NCI-H748 (cell line): ENCODE results near the gene ABHD17A.
A peak's percentile ranks its signal among the peaks of the same experiment; 100 is the strongest.
"Not testable (repeated sequence)": the region's sequence is repeated elsewhere in the genome, so short reads cannot be mapped to it uniquely, and the experiment has no call there.

Source experiments
- DNase-seq: peaks from one replicate; lab custom pipeline; 2025; ENCODE audit not compliant: unreplicated experiment; lab: John Stamatoyannopoulos, UW

Gene ABHD17A

DNA sequence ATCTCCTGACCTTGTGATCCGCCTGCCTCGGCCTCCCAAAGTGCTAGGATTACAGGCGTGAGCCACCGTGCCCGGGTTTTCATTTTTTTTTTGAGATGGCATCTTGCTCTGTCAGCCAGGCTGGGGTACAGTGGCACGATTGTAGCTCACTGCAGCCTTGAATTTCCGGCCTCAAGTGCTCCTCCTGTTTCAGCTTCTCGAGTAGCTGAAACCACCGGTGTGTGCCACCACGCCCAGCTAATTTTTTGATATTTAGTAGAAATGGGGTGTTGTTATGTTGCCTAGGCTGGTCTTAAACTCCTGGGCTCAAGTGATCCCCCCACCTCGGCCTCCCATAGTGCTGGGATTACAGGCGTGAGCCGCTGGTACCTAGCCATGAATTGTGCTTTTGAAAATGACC lies 25.8 kb upstream of the ABHD17A start:
- DNase-seq, result no peak

DNA sequence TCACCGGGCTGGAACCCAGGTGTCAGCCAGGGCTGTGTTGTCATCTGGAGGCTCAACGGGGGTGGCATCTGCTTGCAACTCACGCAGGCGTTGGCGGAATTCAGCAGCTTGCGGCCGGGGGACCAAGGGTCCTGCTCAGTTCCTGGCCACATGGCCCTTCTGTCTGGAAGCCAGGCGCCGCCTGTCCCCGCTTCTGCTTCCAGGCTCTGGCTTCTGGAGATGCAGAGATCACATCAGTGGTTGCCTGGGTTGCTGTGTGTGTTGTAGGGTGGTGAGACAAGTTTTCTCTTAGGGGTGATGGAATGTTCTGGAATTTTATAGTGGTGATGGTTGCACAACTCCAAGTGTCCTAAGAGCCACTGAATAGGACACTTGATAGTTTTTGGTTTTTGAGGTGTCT lies 24.9 kb upstream of the ABHD17A start:
- no peak for DNase-seq

DNA sequence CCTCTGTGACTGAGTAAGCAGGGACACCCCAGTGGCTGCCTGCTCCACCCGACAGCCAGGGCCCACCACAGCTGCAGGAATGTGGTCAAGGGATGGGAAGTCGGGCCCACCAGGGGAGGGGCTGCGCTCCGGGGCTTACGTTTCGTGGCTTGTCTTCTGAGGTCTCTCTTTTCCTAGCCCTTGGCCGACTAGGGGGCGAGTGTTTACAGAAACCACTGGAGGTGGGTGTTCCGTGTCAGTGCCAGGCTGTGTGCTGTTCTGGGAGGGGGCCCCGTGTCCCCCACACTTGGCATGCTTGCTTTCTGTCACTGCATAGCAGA lies 24.4 kb upstream of the ABHD17A start:
- no peak for DNase-seq

- no peak for DNase-seq
Observed at GRCh38 chr19:1908364-1908678, 23.0 kb upstream of the ABHD17A start.

GRCh38 chr19:1907563-1908363 lies 22.5 kb upstream of the ABHD17A start:
- DNase-seq, result no peak

- DNase-seq, result no peak
Observed at GRCh38 chr19:1906985-1907562, 21.8 kb upstream of the ABHD17A start.

DNA sequence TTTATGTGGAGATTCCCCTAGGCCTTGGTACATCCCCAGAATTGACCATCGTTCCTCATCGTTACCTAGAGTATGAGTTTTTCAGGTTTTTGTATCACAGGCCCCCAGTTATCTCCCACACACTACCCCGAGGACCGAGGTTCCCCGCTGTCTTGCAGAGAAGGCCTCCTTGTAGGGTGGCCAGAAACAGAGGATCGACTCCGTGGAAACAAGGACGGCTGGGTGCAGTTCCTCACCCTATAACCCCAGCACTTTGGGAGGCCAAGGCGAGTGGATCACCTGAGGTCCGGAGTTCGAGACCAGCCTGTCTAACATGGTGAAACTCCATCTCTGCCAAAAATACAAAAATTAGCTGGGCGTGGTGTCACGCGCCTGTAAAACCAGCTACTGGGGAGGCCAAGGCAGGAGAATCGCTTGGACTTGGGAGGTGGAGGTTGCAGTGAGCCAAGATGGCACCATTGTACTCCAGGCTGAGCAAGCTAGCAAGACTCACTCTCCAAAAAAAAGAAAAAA lies 20.6 kb upstream of the ABHD17A start:
- DNase-seq, result no peak

DNA sequence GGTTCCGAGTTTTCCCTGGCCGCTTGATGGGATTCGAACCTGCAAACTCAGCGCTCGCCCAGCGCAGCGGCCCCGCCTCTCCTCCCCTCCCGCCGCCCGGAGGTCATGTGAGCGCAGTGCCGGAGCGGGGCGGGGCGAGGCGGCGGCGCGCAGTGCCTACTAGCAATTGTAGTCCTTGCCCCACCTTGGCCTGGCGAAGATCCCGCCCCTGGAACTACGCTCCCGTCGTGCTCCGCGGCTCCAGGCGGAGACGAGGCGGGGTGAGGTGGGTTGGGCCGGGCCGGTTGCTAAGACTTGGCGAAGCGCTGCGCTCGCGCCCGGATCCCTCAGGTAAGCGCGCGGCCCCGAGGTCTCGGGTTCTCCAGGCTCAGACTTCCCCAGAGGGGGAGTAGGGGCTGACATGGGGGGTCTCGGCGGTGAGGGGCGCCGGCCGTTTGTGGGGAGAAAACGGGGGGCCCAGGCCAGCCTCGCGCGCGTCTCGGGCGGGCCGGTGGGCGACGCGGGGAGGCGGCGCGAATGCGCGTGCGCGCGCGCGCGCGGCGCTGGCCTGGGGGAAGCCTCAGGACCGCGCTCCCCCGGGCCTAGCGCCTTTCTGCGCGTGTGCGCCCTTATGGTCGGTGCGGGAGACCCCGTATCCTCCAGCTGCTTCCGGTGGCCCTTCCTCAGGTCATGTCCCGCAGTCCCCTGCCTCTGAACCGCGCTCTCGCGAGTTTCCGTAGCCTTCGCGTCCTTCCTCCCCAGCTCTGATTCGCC lies 20.0 kb upstream of the ABHD17A start, which contains the start of the genes ADAT3 and SCAMP4:
ADAT3 (plus strand) TSS at position 290 of the 753 bp plus-strand sequence. CDS start 6,649 bp downstream, outside the sequence.
SCAMP4 (plus strand) TSS at position 290 of the 753 bp plus-strand sequence. CDS start 9,621 bp downstream, outside the sequence.
- peak; percentile 97 for DNase-seq

DNA sequence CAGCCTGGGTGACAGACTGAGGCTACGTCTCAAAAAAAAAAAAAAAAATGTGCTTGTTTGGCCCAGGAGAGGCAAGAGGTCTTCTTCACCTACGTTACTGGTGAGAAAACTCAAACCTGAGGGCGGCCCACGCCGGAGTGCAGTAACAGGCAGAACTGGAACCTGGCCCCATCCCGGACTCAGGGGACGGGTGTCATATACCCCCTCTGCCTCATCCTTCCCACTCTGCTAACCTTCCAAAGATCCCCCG lies 19.5 kb upstream of the ABHD17A start:
- no peak for DNase-seq

DNA sequence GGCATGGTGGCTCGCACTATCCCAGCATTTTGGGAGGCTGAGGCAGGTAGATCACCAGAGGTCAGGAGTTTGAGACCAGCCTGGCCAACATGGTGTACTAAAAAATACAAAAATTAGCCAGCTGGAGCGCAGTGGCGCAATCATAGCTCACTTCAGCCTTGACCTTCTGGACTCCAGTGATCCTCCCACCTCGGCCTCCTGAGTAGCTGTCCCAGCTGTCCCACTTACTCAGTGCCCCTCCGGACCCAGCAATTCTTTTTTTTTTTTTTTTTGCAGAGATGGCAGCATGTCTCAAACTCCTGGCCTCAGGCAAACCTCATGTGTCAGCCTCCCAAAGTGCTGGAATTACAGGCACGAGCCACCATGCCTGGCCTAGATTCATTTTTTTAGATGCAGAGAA lies 17.6 kb upstream of the ABHD17A start:
- DNase-seq, result no peak

DNA sequence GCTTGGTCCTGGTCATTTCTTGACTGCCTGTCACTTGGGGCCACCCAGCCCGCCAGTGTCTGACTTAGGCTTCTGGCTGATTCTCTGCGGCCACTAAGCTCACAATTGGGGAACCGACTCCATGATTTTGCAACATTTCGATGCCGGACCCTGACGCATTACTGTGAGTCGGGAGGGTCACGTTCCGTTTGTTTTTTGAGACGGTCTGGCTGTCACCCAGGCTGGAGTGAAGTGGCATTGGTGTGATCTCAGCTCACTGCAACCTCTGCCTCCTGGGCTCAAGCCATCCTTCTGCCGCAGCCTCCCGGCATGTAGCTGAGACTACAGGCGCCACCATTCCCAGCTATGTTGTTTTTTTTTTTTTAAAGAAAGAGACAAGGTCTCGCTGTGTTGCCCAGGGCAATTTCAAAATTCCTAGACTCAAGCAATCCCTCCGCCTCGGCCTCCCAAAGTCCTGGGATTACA lies 16.7 kb upstream of the ABHD17A start:
- DNase-seq, result no peak

DNA sequence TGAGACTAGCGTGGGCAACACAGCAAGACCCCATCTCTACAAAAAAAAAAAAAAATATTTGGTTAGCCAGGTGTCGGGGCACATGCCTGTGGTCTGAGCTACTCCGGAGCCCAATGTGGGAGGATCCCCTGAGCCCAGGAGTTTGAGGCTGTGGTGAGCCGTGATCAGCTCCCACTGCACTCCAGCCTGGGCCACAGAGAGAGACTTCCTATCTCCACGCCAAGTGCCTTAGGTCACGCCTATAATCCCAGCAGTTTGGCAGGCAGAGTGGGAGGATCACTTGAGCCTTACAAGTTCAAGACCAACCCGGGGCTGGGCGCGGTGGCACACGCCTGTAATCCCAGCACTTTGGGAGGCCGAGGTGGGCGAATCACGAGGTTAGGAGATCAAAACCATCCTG lies 11.2 kb upstream of the ABHD17A start:
- DNase-seq, result no peak

DNA sequence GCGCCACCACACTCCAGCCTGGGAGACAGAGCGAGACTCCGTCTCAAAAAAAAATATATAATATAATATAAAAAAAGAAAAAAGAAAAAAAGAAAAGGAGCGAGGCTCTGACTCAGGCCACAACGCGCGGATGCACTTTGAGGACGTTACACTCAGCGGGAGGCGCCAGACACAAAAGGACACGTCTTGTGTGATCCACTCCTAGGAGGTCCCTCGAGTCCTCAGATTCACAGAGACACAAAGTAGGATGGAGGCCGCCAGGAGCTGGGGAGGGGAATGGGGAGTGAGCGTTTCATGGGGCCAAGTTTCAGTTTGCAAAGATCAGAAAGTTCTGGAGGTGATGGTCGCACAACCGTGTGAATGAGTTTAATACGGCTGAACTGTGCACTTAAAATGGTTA lies 8.5 kb upstream of the ABHD17A start:
- DNase-seq, result no peak

DNA sequence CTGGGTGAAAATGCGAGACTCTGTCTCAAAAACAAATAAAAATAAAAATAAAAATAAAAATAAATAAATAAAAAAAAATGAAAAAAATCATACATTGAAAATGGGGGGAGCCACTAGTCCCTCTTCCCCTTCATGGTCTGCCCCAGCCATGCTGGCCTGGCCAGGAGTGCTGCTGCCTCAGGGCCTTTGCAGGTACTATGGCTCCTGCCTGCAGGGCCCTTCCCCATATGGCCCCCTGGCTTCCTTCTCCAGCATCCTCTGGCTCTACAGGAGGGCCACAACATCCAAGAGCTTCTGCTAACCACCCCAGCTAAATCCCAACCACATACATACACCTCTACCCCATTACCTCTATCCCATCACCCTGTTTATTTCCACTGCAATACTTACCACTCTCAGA lies 4.6 kb upstream of the ABHD17A start:
- DNase-seq, result no peak

GRCh38 chr19:1888385-1888784 lies 3.1 kb upstream of the ABHD17A start:
- DNase-seq, result no peak

- DNase-seq, result not testable (repeated sequence)
Observed at GRCh38 chr19:1886360-1886759, 1.1 kb upstream of the ABHD17A start.

GRCh38 chr19:1884719-1885334 lies 469 bp downstream of the ABHD17A start:
- DNase-seq, result no peak

- DNase-seq, result no peak
Observed at GRCh38 chr19:1884291-1884718, 991 bp downstream of the ABHD17A start.

DNA sequence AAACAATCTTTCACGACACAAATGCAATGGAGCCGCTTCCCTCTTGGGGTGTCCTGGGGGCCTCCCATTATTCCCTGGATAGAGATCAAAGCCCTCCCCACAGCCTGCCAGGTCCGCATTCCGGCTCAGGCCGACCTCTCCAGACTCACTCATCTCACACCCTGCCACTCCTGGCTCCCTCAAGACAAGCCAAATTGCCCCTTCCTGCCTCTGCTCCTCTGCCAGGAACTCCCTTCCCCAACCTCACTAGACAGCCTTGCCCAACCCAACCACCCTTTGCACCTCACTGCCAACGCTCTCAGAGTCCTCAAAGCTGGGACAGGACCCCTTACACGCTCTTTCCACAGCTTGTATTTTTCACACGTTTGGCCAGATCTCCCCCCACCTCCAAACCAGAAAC lies 1.5 kb downstream of the ABHD17A start:
- DNase-seq, result no peak

GRCh38 chr19:1882786-1883692 lies 2.3 kb downstream of the ABHD17A start:
- no peak for DNase-seq
